PC-9 (cell line): ENCODE data around the gene TUBGCP6.

Source experiments
- EZH2 ChIP-seq: fragments of 200-600 bp; sonication (generic); IDR thresholded peaks from 2 replicates; pipeline ENCODE4 v1.8.0; 2017; ENCODE audit warnings: antibody characterized with exemption, low read depth
- TF ChIP-seq, protein P1 (sequence below): fragments of 200-600 bp; sonication (generic); conservative IDR thresholded peaks from 2 replicates; pipeline ENCODE4 v1.6.1; 2017; ENCODE audit warnings: mixed run types, antibody characterized with exemption, mild to moderate bottlenecking, moderate library complexity

DNA sequence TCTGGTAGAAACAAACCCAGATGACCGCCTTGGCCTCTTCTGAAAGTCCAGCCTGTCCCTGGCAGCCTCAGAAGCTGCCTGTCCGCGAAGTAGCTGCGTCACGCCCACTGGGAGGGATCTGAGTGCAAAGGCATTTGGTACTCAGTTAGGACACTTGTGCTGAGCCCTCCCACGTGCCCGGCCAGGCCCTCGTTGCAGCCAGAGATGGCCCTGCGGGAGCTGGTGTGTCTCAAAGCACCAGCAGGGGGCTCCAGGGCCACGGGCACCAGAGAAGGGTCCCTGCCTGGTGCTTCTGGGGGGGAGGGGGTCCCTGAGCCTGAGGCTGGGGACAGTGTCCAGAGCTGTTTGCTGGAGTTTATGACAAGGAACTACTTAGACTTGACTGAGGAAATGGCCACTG is 38.2 kb downstream of the TUBGCP6 start:
- TF ChIP-seq, protein P1, sequence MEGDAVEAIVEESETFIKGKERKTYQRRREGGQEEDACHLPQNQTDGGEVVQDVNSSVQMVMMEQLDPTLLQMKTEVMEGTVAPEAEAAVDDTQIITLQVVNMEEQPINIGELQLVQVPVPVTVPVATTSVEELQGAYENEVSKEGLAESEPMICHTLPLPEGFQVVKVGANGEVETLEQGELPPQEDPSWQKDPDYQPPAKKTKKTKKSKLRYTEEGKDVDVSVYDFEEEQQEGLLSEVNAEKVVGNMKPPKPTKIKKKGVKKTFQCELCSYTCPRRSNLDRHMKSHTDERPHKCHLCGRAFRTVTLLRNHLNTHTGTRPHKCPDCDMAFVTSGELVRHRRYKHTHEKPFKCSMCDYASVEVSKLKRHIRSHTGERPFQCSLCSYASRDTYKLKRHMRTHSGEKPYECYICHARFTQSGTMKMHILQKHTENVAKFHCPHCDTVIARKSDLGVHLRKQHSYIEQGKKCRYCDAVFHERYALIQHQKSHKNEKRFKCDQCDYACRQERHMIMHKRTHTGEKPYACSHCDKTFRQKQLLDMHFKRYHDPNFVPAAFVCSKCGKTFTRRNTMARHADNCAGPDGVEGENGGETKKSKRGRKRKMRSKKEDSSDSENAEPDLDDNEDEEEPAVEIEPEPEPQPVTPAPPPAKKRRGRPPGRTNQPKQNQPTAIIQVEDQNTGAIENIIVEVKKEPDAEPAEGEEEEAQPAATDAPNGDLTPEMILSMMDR = peak; percentile 67
- TF ChIP-seq EZH2 = no peak
